OCI-LY3 (cell line): ENCODE results near the gene CDH4.

ENCODE experiments used
- H2AFZ ChIP-seq: fragments of 200-600, 300-600 bp; shearing (Covaris generic); 2 replicates; pipeline ENCODE4 v1.6.0; 2014; ENCODE audit warnings: antibody characterized with exemption, low read depth, low read length
- H3K27ac ChIP-seq: fragments of 200-600, 300-600 bp; sonication (generic); 2 replicates; pipeline ENCODE4 v1.5.1; 2014; ENCODE audit warnings: mild to moderate bottlenecking, low read length, moderate library complexity, mixed read lengths
- H3K27me3 ChIP-seq: fragments of 200-600, 300-600 bp; sonication (generic); 2 replicates; pipeline ENCODE4 v1.6.1; 2014; ENCODE audit warnings: low read depth, low read length, mixed read lengths
- H3K36me3 ChIP-seq: fragments of 200-600, 300-600 bp; sonication (generic); replicated peaks from 2 replicates; pipeline ENCODE3; 2014; ENCODE audit warnings: low read depth, low read length, mixed read lengths
- H3K4me1 ChIP-seq: fragments of 300-600, 200-600 bp; sonication (generic); 2 replicates; pipeline ENCODE4 v1.6.1; 2014; ENCODE audit warnings: low read length, mixed read lengths
- H3K4me2 ChIP-seq: fragments of 200-600, 300-600 bp; sonication (generic); 2 replicates; pipeline ENCODE4 v1.6.1; 2014; ENCODE audit warnings: low read length, mixed read lengths
- H3K4me3 ChIP-seq: fragments of 300-600, 200-600 bp; sonication (generic); 2 replicates; pipeline ENCODE4 v1.5.1; 2014; ENCODE audit warnings: antibody characterized with exemption, mild to moderate bottlenecking, low read length, moderate library complexity
- H3K79me2 ChIP-seq: fragments of 300-600, 200-600 bp; shearing (Covaris generic); 2 replicates; pipeline ENCODE4 v1.6.1; 2014; ENCODE audit warnings: mild to moderate bottlenecking, low read length, mixed read lengths
- H3K9ac ChIP-seq: fragments of 300-600, 200-600 bp; shearing (Covaris generic); 2 replicates; pipeline ENCODE4 v1.6.0; 2014; ENCODE audit warnings: mild to moderate bottlenecking, low read length, moderate library complexity
- H3K9me3 ChIP-seq: fragments of 200-600, 300-600 bp; shearing (Covaris generic); 2 replicates; pipeline ENCODE4 v1.6.1; 2014; ENCODE audit warnings: low read length, mixed read lengths; ENCODE audit not compliant: insufficient read depth
- H4K20me1 ChIP-seq: fragments of 200-600, 300-600 bp; sonication (generic); 2 replicates; pipeline ENCODE4 v1.6.1; 2016; ENCODE audit warnings: low read length, mixed read lengths; ENCODE audit not compliant: insufficient read depth
- CTCF ChIP-seq: fragments of 200-600, 300-600 bp; sonication (generic); IDR thresholded peaks from 2 replicates; pipeline ENCODE4 v1.5.1; 2014; ENCODE audit warnings: antibody characterized with exemption, low read length, low read depth
- EZH2phosphoT487 ChIP-seq: fragments of 200-600 bp; shearing (Covaris generic); IDR thresholded peaks from 2 replicates; pipeline ENCODE4 v1.6.1; 2018; ENCODE audit warnings: antibody characterized with exemption, mixed run types, low read depth

CDH4 gene

DNA sequence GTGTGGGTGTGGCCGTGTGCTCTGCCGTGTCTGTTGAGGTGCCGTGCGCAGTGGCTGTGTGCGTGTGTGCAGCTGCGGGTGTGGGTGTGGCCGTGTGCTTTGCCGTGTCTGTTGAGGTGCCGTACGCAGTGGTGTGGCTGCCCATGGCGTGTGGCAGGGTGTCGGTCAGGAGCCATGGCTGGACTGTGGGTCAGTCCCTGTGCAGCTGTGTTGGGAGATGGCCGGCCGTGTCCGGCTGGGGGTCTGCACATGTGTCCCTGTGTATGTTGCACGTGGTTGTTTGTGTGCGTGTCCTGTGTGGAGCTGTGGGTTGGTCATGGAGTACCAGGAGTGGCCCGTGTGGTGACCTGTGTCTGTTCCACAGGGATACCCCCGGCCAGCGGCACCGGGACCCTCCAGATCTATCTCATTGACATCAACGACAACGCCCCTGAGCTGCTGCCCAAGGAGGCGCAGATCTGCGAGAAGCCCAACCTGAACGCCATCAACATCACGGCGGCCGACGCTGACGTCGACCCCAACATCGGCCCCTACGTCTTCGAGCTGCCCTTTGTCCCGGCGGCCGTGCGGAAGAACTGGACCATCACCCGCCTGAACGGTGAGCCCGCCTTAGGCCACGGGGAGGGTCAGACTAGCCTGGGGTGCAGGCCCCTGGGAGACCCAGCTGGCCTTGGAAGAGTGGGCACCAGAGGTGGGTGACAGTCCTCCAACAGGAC, 675.9 kb downstream of the CDH4 start:
- no peaks in the 10 kb centered on the region for H3K9me3 ChIP-seq
- H4K20me1 ChIP-seq, result no peaks in the 10 kb centered on the region
- TF ChIP-seq EZH2phosphoT487 (no peak), CTCF (no peak)
- H3K9ac ChIP-seq, result no peak overlapping the region
- H3K4me2 ChIP-seq, result no peak overlapping the region
- no peak overlapping the region for H3K27ac ChIP-seq
- H3K36me3 ChIP-seq, result no peaks in the 10 kb centered on the region
- no peaks in the 10 kb centered on the region for H3K27me3 ChIP-seq
- no peak overlapping the region for H3K4me3 ChIP-seq
- no peak overlapping the region for H2AFZ ChIP-seq
- H3K4me1 ChIP-seq, result no peaks in the 10 kb centered on the region
- H3K79me2 ChIP-seq, result no peaks in the 10 kb centered on the region

DNA sequence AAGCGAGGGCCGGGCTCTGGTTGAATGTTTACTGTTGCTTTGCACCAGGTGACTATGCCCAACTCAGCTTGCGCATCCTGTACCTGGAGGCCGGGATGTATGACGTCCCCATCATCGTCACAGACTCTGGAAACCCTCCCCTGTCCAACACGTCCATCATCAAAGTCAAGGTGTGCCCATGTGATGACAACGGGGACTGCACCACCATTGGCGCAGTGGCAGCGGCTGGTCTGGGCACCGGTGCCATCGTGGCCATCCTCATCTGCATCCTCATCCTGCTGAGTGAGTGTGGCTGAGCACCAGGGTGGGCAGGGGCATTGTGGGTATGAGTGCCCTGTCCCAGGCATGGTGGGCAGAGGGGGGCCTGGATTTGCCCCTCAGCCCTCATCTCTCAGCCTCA, 677.5 kb downstream of the CDH4 start:
- Histone ChIP-seq H3K4me2 (no peak overlapping the region), H3K36me3 (no peaks in the 10 kb centered on the region), H3K79me2 (no peaks in the 10 kb centered on the region), H3K9me3 (no peaks in the 10 kb centered on the region), H2AFZ (no peak overlapping the region), H4K20me1 (no peaks in the 10 kb centered on the region), H3K9ac (no peak overlapping the region), H3K27ac (no peak overlapping the region), H3K4me3 (no peak overlapping the region), H3K27me3 (no peaks in the 10 kb centered on the region), H3K4me1 (no peaks in the 10 kb centered on the region)
- TF ChIP-seq CTCF (no peak), EZH2phosphoT487 (no peak)

DNA sequence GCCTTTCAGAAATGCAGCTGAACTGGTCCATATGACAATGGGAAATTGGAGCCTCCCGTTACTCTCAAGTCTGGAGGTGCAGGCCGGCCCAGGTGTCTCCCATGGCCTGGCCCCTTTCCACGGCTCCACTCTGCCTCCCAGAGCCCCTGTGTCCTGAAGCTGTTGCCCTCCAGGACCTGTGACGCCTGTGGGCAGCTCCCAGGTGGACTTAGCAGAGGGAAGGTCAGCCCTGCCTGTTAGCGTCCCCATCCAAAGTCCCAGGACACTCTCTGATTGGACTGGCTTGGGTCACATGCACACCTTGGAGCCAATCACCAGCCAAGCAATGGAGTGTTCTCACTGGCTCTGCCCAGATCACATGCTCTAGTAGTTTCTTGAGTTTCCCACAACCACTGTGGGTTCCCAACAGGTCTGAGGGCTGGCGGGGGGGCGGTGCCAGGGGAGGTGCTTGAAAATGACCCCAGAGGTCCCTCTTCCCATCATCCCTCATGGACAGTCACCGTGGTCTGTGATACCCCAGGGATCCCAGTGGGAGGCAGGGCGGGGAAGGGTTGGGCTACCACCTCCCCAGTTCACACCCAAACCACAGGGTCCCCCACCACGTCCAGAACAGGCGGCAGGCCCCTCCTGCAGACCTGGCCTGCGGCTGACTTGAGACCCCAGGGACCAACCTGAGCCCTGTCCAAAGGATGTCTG, 678.1 kb downstream of the CDH4 start:
- no peak overlapping the region for H3K4me3 ChIP-seq
- no peak for TF ChIP-seq EZH2phosphoT487
- TF ChIP-seq CTCF, result no peak
- no peaks in the 10 kb centered on the region for H3K27me3 ChIP-seq
- no peak overlapping the region for H3K27ac ChIP-seq
- no peaks in the 10 kb centered on the region for H3K79me2 ChIP-seq
- no peaks in the 10 kb centered on the region for H3K9me3 ChIP-seq
- no peaks in the 10 kb centered on the region for H3K36me3 ChIP-seq
- H3K9ac ChIP-seq, result no peak overlapping the region
- no peaks in the 10 kb centered on the region for H4K20me1 ChIP-seq
- H3K4me2 ChIP-seq, result no peak overlapping the region
- no peaks in the 10 kb centered on the region for H3K4me1 ChIP-seq
- H2AFZ ChIP-seq, result no peak overlapping the region

- H3K36me3 ChIP-seq, result no peaks in the 10 kb centered on the region
- H3K4me1 ChIP-seq, result no peaks in the 10 kb centered on the region
- no peak overlapping the region for H2AFZ ChIP-seq
- TF ChIP-seq EZH2phosphoT487, result no peak
- no peak for TF ChIP-seq CTCF
- no peaks in the 10 kb centered on the region for H3K79me2 ChIP-seq
- H4K20me1 ChIP-seq, result no peaks in the 10 kb centered on the region
- no peaks in the 10 kb centered on the region for H3K27me3 ChIP-seq
- no peak overlapping the region for H3K9ac ChIP-seq
- H3K27ac ChIP-seq, result no peak overlapping the region
- H3K4me2 ChIP-seq, result no peak overlapping the region
- H3K9me3 ChIP-seq, result no peaks in the 10 kb centered on the region
- H3K4me3 ChIP-seq, result no peak overlapping the region
Measured at GRCh38 chr20:61930776-61931475, 678.9 kb downstream of the CDH4 start.
